DMS53 (cell line): ENCODE results near the gene ANK3.

Experiments used
- DNase-seq: peaks from one replicate; lab custom pipeline; 2025; lab: John Stamatoyannopoulos, UW

The ANK3 gene

GRCh38 chr10:60413306-60414012, 23.8 kb upstream of the ANK3 start:
- DNase-seq: peak; percentile 70

- DNase-seq: no peak
Observed at GRCh38 chr10:60410970-60411369, 21.3 kb upstream of the ANK3 start.

DNA sequence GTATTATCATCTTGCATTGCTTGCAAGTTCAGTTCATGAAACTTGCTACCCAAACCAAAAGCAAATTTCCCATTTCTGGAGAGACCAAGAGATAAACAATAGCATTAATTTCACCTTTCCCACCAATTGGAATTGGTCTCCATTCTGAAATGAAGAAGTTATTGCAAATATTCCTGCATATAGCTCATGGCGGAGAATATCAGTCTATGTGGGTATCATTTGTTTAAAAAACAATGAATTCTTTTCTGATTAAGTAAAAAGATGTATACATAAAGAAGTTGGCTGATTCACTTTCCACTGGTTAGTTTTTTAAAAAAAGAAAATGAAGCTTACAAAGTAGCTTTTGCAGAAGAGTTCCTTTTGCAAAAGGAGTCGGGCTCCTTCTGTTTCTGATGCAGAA, 19.5 kb upstream of the ANK3 start:
- no peak for DNase-seq

DNA sequence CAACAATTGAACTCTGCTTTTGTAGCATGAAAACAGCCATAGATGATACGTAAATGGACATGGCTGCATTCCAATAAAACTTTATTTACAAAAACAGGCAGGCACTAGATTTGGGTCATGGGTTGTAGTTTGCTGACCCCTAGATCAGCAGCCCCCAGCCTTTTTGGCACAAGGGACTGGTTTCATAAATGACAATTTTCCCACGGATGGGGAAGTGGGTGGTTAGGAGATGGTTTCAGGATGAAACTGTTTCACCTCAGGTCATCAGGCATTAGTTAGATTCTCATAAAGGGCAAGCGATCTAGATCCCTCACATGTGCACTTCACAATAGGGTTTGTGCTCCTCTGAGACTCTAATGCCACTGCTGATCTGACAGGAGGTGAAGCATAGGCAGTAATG, 16.5 kb upstream of the ANK3 start:
- no peak for DNase-seq

- DNase-seq: no peak
Observed at GRCh38 chr10:60405172-60405571, 15.5 kb upstream of the ANK3 start.

GRCh38 chr10:60403168-60403873, 13.6 kb upstream of the ANK3 start:
- no peak for DNase-seq

DNA sequence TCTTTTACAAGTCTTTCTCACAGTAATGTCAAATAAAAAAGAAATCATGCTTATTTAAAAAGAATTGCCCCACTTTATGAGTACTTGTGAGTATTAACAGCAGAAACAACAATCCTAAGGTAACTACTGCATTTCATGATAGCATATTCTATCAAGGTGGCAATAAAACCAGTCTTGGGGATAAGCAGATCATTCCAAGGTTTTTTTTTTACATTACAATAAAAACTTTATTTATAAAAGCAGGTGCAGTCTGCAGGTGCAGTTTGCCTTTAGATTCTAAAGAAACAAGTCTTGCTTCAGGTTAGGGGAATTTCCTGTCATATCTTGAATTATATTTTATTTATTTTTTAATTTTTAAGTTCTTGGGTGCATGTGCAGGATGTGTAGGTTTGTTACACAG, 10.7 kb upstream of the ANK3 start:
- no peak for DNase-seq

DNA sequence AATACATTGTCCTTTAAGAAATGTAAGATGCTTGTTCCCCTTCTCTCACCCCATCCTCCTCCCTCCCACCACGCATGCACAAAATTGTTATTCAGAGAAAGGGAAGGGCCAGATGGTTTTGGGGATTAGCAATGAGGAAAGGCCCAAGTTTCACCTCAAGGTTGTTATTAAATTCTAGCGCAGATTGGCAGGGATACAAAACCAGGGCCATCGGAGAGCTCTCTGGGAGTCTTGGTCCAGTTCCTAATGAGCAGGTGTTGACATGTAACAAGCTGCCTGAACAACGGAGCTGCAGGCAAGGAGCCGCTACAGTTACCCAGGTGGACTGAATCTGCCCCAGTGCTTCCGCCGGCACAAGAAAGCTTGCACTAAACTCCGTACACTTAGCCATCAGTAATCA, 9.7 kb upstream of the ANK3 start:
- DNase-seq: no peak

DNA sequence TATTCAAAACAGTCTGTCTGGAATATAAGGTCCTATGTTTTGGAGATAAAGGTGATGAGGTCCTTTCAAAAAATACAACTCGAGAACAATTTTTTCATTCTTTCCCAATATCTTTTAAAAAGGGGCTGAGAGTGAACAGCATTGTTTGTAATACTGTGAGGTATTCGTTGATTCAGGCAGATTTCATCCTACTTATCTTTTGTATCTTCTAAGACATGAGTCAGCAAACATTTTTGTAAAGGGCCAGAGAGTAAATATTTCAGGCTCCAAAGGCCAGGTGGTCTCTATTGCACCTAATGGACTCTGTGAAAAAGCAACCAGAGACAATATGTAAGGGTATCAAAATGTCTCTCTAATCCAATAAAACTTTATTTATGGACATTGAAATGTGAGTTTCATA, 8.1 kb upstream of the ANK3 start:
- no peak for DNase-seq

- no peak for DNase-seq
Observed at GRCh38 chr10:60396766-60397165, 7.1 kb upstream of the ANK3 start.

DNA sequence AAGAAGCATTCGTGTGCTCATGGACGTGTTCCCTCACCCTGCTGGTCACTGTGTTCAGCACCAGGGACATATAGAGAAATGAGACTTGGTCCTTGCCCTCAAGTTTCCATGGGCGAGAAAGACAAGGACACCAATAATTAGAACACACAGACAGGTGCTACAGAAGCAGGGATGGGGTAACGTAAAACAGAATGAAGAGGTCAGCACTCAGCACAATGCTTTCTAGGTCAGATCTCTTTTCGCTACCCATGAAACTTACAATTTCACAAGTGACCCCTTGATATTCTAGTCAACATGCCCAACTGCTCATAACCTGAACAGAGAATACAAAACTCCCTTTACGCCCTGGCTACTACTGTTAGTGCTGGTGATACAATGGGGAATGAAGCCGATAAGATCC, 6.0 kb upstream of the ANK3 start:
- DNase-seq: no peak

DNA sequence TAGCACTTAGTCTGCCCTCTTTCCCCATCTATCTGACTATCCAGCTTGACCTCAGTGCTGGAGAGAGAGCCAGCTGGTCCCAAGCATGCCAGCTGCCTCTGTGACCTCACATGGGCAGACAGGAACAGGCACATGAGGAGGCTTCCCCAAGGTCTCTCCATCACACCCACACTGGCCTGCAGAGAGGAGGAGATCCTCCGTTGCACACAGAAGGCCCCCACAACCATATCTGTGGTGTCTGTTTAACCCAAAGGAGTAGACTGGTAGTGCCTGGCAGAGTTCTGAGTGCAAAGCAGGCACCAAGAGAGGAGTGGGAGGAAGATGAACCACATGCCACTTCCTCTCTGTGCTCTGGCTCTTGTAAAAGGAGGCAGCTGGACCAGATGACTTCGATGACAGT, 4.8 kb upstream of the ANK3 start:
- peak; percentile 8 for DNase-seq

- no peak for DNase-seq
Observed at GRCh38 chr10:60390224-60390626, 550 bp upstream of the ANK3 start.

GRCh38 chr10:60388709-60389301, 870 bp downstream of the ANK3 start:
- DNase-seq: no peak

GRCh38 chr10:60388116-60388625, 1.5 kb downstream of the ANK3 start:
- DNase-seq: no peak

- peak; percentile 7 for DNase-seq
Observed at GRCh38 chr10:60387531-60387930, 2.1 kb downstream of the ANK3 start.

DNA sequence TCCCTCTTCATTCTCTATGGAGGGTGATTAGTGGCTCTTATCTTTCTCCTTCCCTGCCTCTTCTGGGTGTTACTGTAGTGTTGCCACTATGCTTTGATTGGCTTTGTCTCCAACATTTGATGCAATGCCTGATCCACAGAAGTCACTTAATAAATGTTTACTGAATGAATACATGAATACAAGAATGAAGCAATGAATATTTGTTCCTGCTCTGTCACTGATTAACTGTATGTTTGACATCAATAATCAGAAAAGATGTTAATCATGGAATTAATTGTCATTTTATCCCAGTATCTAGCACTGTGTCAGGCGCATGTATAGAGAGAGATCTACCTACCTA, 4.3 kb downstream of the ANK3 start:
- no peak for DNase-seq

DNA sequence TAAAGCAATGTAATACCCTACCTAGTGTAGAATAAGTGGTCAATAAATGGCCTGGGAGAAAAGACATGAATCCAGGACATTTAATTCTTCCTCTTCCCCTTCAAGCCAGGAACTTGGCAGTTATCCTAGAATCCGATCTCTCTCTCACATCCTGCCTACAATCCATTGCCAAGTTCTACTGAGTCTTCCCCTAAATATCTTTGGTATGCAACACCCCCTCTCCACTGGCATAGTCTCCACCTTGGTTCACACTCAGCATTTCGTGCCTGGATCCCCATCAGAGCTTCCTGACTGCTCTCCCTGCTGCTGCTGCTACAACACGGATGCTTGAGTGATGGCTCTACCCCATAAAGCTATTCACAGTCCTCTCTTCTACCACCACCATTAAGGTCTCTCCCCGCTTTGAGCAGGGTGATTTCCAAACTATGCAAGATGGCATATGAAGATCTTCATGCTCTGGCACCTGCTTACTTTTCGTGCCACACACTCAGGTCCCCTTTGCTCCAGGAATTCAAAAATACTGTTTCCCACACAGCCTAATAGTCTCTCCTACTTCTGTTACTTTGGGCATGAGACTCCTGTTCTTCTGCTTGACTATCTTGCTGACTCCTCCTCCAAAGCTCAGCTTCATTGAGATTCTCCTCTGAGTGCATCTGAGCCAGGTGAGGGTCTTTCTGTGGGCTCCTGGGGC, 4.8 kb downstream of the ANK3 start:
- no peak for DNase-seq

DNA sequence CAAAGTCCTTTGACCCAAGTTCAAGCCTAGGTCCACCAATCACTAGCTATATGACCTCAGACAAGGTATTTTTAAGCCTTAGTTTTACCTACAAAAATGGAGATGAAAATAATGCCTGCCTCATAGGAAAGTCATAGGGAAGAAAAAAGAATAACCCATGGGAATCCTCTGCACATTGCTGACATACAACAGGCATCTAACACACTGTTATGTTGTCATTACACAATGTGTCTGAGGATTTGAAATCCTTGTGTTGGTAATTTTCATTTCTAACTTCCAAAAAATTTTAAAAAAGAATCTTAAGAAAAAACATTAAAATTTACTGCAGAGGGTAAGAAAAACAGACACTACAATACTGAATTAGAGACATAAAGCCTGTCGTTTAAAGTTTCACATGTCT, 5.7 kb downstream of the ANK3 start:
- DNase-seq: no peak

GRCh38 chr10:60382946-60383681, 6.6 kb downstream of the ANK3 start:
- no peak for DNase-seq

DNA sequence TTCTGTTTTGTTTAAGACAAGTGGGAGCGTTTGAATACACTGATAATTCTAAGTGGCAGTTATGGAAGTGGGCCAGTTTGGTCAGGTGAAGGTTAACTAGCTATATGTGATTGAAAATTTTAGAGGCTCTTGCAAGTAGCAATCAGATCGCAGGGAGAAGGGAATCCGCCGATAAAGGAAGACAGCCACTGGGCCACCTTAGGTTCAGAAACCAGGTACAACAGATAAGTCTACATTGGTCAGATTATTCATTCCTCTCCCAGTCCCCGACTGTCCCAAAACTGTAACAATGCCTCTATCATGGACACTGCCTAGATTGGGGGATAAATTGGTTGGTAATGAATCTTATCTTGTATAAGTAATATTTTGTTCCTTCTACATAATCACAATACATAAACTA, 8.9 kb downstream of the ANK3 start:
- DNase-seq: no peak

- DNase-seq: no peak
Observed at GRCh38 chr10:60377955-60378354, 11.7 kb downstream of the ANK3 start.
